HEK293 (cell line): ENCODE results near the gene SMAD4.
"Not testable (repeated sequence)": the region's sequence is repeated elsewhere in the genome, so short reads cannot be mapped to it uniquely, and the experiment has no call there.

Experiments used
- BCL11A ChIP-seq: fragments of 450-650 bp; formaldehyde crosslinking; IDR thresholded peaks from 2 replicates; pipeline ENCODE4 v1.5.1; 2016; ENCODE audit warnings: low read depth, missing biosample characterization, missing genetic modification characterization
- CTCF ChIP-seq: fragments of 450-650 bp; formaldehyde crosslinking; IDR thresholded peaks from 2 replicates; pipeline ENCODE4 v1.5.1; 2016; ENCODE audit warnings: missing biosample characterization, missing genetic modification characterization
- EGR2 ChIP-seq: fragments of 450-650 bp; formaldehyde crosslinking; IDR thresholded peaks from 2 replicates; pipeline ENCODE4 v1.5.1; 2016; ENCODE audit warnings: low read depth, missing biosample characterization, missing genetic modification characterization
- HOXA7 ChIP-seq: sonication (generic); formaldehyde crosslinking; IDR thresholded peaks from 2 replicates; pipeline ENCODE4 v1.8.1; 2022; ENCODE audit warnings: missing genetic modification reagents, borderline replicate concordance
- KLF16 ChIP-seq: fragments of 450-650 bp; formaldehyde crosslinking; IDR thresholded peaks from 2 replicates; pipeline ENCODE4 v1.5.1; 2017; ENCODE audit warnings: missing biosample characterization, missing genetic modification characterization
- ZNF354C ChIP-seq: fragments of 450-650 bp; formaldehyde crosslinking; IDR thresholded peaks from 2 replicates; pipeline ENCODE4 v1.5.1; 2016; ENCODE audit warnings: missing biosample characterization, missing genetic modification characterization, low read depth, borderline replicate concordance
- ZNF449 ChIP-seq: fragments of 450-650 bp; formaldehyde crosslinking; IDR thresholded peaks from 2 replicates; pipeline ENCODE4 v1.5.1; 2017; ENCODE audit warnings: missing biosample characterization, mild to moderate bottlenecking, missing genetic modification characterization, moderate library complexity
- TF ChIP-seq, protein P1 (sequence below): fragments of 450-650 bp; formaldehyde crosslinking; IDR thresholded peaks from 2 replicates; pipeline ENCODE4 v1.5.1; 2016; ENCODE audit warnings: missing biosample characterization, missing genetic modification characterization, low read depth

DNA sequence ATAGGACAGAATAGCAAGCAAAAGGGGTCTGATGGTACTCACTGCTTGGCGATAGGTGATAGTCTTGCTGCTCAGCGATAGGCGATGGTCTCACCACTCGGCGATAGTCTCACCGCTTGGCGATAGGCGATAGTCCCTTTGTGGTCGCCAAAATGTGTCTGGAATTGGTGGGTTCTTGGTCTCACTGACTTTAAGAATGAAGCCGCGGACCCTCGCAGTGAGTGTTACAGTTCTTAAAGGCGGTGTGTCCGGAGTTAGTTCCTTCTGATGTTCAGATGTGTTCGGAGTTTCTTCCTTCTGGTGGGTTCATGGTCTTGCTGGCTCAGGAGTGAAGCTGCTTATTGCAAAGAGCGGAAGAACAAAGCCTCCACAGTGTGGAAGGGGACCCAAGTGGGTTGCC lies 90.0 kb downstream of the SMAD4 start:
- not testable (repeated sequence) for TF ChIP-seq ZNF354C (tag by site-specific recombination); CTCF (tag by site-specific recombination); KLF16; BCL11A; EGR2 (tag by site-specific recombination); HOXA7; ZNF449 (tag by site-specific recombination)
- TF ChIP-seq, protein P1, sequence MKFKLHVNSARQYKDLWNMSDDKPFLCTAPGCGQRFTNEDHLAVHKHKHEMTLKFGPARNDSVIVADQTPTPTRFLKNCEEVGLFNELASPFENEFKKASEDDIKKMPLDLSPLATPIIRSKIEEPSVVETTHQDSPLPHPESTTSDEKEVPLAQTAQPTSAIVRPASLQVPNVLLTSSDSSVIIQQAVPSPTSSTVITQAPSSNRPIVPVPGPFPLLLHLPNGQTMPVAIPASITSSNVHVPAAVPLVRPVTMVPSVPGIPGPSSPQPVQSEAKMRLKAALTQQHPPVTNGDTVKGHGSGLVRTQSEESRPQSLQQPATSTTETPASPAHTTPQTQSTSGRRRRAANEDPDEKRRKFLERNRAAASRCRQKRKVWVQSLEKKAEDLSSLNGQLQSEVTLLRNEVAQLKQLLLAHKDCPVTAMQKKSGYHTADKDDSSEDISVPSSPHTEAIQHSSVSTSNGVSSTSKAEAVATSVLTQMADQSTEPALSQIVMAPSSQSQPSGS (tag by site-specific recombination), result not testable (repeated sequence)
